Measurements from ENCODE around the gene ARHGAP28. TPM values are rescaled to one million over a fixed set of nuclear protein-coding genes. Genes with fewer than 3 reads are reported as not detected.
A peak's percentile ranks its signal among the peaks of the same experiment; 100 is the strongest.

ARHGAP28 gene
- not detected for total RNA-seq

- H3K9me3 Mint-ChIP-seq = no peaks in the 10 kb centered on the region
- DNase-seq (no peak), ATAC-seq (peak; percentile 28 to 60)
- no peaks in the 10 kb centered on the region for H3K36me3 Mint-ChIP-seq (ENCODE audit: insufficient read depth)
- H3K4me3 Mint-ChIP-seq = peak within 1 kb of the TSS; percentile 12
- peaks cover 24% of the 10 kb centered on the region for H3K27me3 Mint-ChIP-seq (ENCODE audit: low read depth)
- peaks cover 2% of the 10 kb centered on the region for H3K4me1 Mint-ChIP-seq (ENCODE audit: low read depth)
Measured at GRCh38 chr18:6729247-6730091, at the start of gene ARHGAP28. TSS of gene ARHGAP28 (plus strand) at chr18:6729716. CDS start at chr18:6729822, 106 bp downstream.

GRCh38 chr18:6681331-6681875 lies 48.1 kb upstream of the ARHGAP28 start:
- Mint-ChIP-seq H3K27me3 (ENCODE audit: low read depth) (no peaks in the 10 kb centered on the region), H3K4me3 (no peak overlapping the region), H3K4me1 (ENCODE audit: low read depth) (no peaks in the 10 kb centered on the region), H3K36me3 (ENCODE audit: insufficient read depth) (no peaks in the 10 kb centered on the region), H3K9me3 (no peaks in the 10 kb centered on the region)
- DNase-seq = no peak
- no peak for ATAC-seq

GRCh38 chr18:6682437-6683111 lies 46.9 kb upstream of the ARHGAP28 start:
- no peak for DNase-seq
- H3K4me3 Mint-ChIP-seq = no peak overlapping the region
- H3K4me1 Mint-ChIP-seq (ENCODE audit: low read depth) = no peaks in the 10 kb centered on the region
- H3K9me3 Mint-ChIP-seq = peaks cover 7% of the 10 kb centered on the region
- H3K36me3 Mint-ChIP-seq (ENCODE audit: insufficient read depth) = no peaks in the 10 kb centered on the region
- H3K27me3 Mint-ChIP-seq (ENCODE audit: low read depth) = no peaks in the 10 kb centered on the region
- ATAC-seq = no peak

GRCh38 chr18:6683112-6683876 lies 46.2 kb upstream of the ARHGAP28 start:
- H3K36me3 Mint-ChIP-seq (ENCODE audit: insufficient read depth) = no peaks in the 10 kb centered on the region
- H3K4me3 Mint-ChIP-seq = no peak overlapping the region
- no peak for ATAC-seq
- H3K9me3 Mint-ChIP-seq = peaks cover 7% of the 10 kb centered on the region
- no peaks in the 10 kb centered on the region for H3K4me1 Mint-ChIP-seq (ENCODE audit: low read depth)
- DNase-seq = no peak
- H3K27me3 Mint-ChIP-seq (ENCODE audit: low read depth) = no peaks in the 10 kb centered on the region

GRCh38 chr18:6687676-6688075 lies 41.8 kb upstream of the ARHGAP28 start:
- DNase-seq (no peak), ATAC-seq (no peak)
- no peaks in the 10 kb centered on the region for H3K36me3 Mint-ChIP-seq (ENCODE audit: insufficient read depth)
- no peaks in the 10 kb centered on the region for H3K27me3 Mint-ChIP-seq (ENCODE audit: low read depth)
- no peaks in the 10 kb centered on the region for H3K4me1 Mint-ChIP-seq (ENCODE audit: low read depth)
- H3K4me3 Mint-ChIP-seq = no peak overlapping the region
- H3K9me3 Mint-ChIP-seq = peaks cover 7% of the 10 kb centered on the region

GRCh38 chr18:6708890-6709289 lies 20.6 kb upstream of the ARHGAP28 start:
- ATAC-seq = no peak
- Mint-ChIP-seq H3K4me3 (no peak overlapping the region), H3K9me3 (peaks cover 6% of the 10 kb centered on the region), H3K27me3 (ENCODE audit: low read depth) (no peaks in the 10 kb centered on the region), H3K4me1 (ENCODE audit: low read depth) (no peaks in the 10 kb centered on the region), H3K36me3 (ENCODE audit: insufficient read depth) (no peaks in the 10 kb centered on the region)
- DNase-seq = no peak

- no peaks in the 10 kb centered on the region for H3K36me3 Mint-ChIP-seq (ENCODE audit: insufficient read depth)
- no peaks in the 10 kb centered on the region for H3K27me3 Mint-ChIP-seq (ENCODE audit: low read depth)
- ATAC-seq (no peak), DNase-seq (no peak)
- no peak overlapping the region for H3K4me3 Mint-ChIP-seq
- H3K9me3 Mint-ChIP-seq = peaks cover 6% of the 10 kb centered on the region
- no peaks in the 10 kb centered on the region for H3K4me1 Mint-ChIP-seq (ENCODE audit: low read depth)
Measured at GRCh38 chr18:6711467-6711866, 18.0 kb upstream of the ARHGAP28 start.

GRCh38 chr18:6712401-6712800 lies 17.1 kb upstream of the ARHGAP28 start:
- H3K36me3 Mint-ChIP-seq (ENCODE audit: insufficient read depth) = no peaks in the 10 kb centered on the region
- H3K4me3 Mint-ChIP-seq = no peak overlapping the region
- no peaks in the 10 kb centered on the region for H3K9me3 Mint-ChIP-seq
- H3K27me3 Mint-ChIP-seq (ENCODE audit: low read depth) = no peaks in the 10 kb centered on the region
- ATAC-seq = no peak
- no peaks in the 10 kb centered on the region for H3K4me1 Mint-ChIP-seq (ENCODE audit: low read depth)
- DNase-seq = no peak

GRCh38 chr18:6714010-6714409 lies 15.5 kb upstream of the ARHGAP28 start:
- no peak for DNase-seq
- H3K27me3 Mint-ChIP-seq (ENCODE audit: low read depth) = no peaks in the 10 kb centered on the region
- no peaks in the 10 kb centered on the region for H3K4me1 Mint-ChIP-seq (ENCODE audit: low read depth)
- no peaks in the 10 kb centered on the region for H3K36me3 Mint-ChIP-seq (ENCODE audit: insufficient read depth)
- H3K9me3 Mint-ChIP-seq = no peaks in the 10 kb centered on the region
- no peak for ATAC-seq
- H3K4me3 Mint-ChIP-seq = no peak overlapping the region

- no peak overlapping the region for H3K4me3 Mint-ChIP-seq
- no peaks in the 10 kb centered on the region for H3K27me3 Mint-ChIP-seq (ENCODE audit: low read depth)
- H3K9me3 Mint-ChIP-seq = no peaks in the 10 kb centered on the region
- no peaks in the 10 kb centered on the region for H3K36me3 Mint-ChIP-seq (ENCODE audit: insufficient read depth)
- ATAC-seq (no peak), DNase-seq (no peak)
- H3K4me1 Mint-ChIP-seq (ENCODE audit: low read depth) = no peaks in the 10 kb centered on the region
Measured at GRCh38 chr18:6718267-6718666, 11.2 kb upstream of the ARHGAP28 start.

GRCh38 chr18:6719098-6719846 lies 10.2 kb upstream of the ARHGAP28 start:
- H3K4me1 Mint-ChIP-seq (ENCODE audit: low read depth) = no peaks in the 10 kb centered on the region
- H3K36me3 Mint-ChIP-seq (ENCODE audit: insufficient read depth) = no peaks in the 10 kb centered on the region
- ATAC-seq = no peak
- H3K27me3 Mint-ChIP-seq (ENCODE audit: low read depth) = no peaks in the 10 kb centered on the region
- H3K9me3 Mint-ChIP-seq = no peaks in the 10 kb centered on the region
- H3K4me3 Mint-ChIP-seq = no peak overlapping the region
- DNase-seq = no peak

GRCh38 chr18:6719910-6720683 lies 9.4 kb upstream of the ARHGAP28 start:
- ATAC-seq (no peak), DNase-seq (no peak)
- H3K9me3 Mint-ChIP-seq = no peaks in the 10 kb centered on the region
- H3K4me1 Mint-ChIP-seq (ENCODE audit: low read depth) = no peaks in the 10 kb centered on the region
- no peak overlapping the region for H3K4me3 Mint-ChIP-seq
- no peaks in the 10 kb centered on the region for H3K36me3 Mint-ChIP-seq (ENCODE audit: insufficient read depth)
- H3K27me3 Mint-ChIP-seq (ENCODE audit: low read depth) = no peaks in the 10 kb centered on the region

- peaks cover 2% of the 10 kb centered on the region for H3K27me3 Mint-ChIP-seq (ENCODE audit: low read depth)
- H3K36me3 Mint-ChIP-seq (ENCODE audit: insufficient read depth) = no peaks in the 10 kb centered on the region
- ATAC-seq = no peak
- no peaks in the 10 kb centered on the region for H3K4me1 Mint-ChIP-seq (ENCODE audit: low read depth)
- no peak overlapping the region for H3K4me3 Mint-ChIP-seq
- DNase-seq = no peak
- no peaks in the 10 kb centered on the region for H3K9me3 Mint-ChIP-seq
Measured at GRCh38 chr18:6721755-6722154, 7.8 kb upstream of the ARHGAP28 start.
